NK-92 (cell line): Measurements from ENCODE around the gene SLC10A3.

ENCODE experiments used
- DNase-seq: peaks from one replicate; lab custom pipeline; 2025; ENCODE audit not compliant: unreplicated experiment; lab: John Stamatoyannopoulos, UW

SLC10A3 gene

GRCh38 chrX:154484255-154485149, 5.9 kb downstream of the SLC10A3 start:
- no peak for DNase-seq

GRCh38 chrX:154483325-154483724, 7.1 kb downstream of the SLC10A3 start:
- DNase-seq, result no peak

GRCh38 chrX:154482786-154483185, 7.6 kb downstream of the SLC10A3 start:
- DNase-seq, result no peak

- DNase-seq, result no peak
Observed at GRCh38 chrX:154481911-154482601, 8.4 kb downstream of the SLC10A3 start.

GRCh38 chrX:154481195-154481594, 9.2 kb downstream of the SLC10A3 start:
- no peak for DNase-seq

GRCh38 chrX:154478728-154479622, 11.5 kb downstream of the SLC10A3 start, which contains the start of gene LAGE3:
Gene LAGE3, minus strand, starts transcription at chrX:154479281. Its CDS starts 366 bp downstream, at chrX:154478915.
- no peak for DNase-seq

GRCh38 chrX:154477891-154478477, 12.4 kb downstream of the SLC10A3 start:
- no peak for DNase-seq

GRCh38 chrX:154476821-154477220, 13.6 kb downstream of the SLC10A3 start:
- DNase-seq, result no peak

GRCh38 chrX:154473683-154474082, 16.7 kb downstream of the SLC10A3 start:
- no peak for DNase-seq

GRCh38 chrX:154472685-154473632, 17.5 kb downstream of the SLC10A3 start:
- no peak for DNase-seq

- no peak for DNase-seq
Observed at GRCh38 chrX:154471839-154472684, 18.4 kb downstream of the SLC10A3 start.

- DNase-seq, result no peak
Observed at GRCh38 chrX:154470914-154471568, 19.4 kb downstream of the SLC10A3 start.

- DNase-seq, result no peak
Observed at GRCh38 chrX:154470434-154470833, 20.0 kb downstream of the SLC10A3 start.

GRCh38 chrX:154469880-154470279, 20.5 kb downstream of the SLC10A3 start:
- no peak for DNase-seq

GRCh38 chrX:154469114-154469513, 21.3 kb downstream of the SLC10A3 start:
- no peak for DNase-seq

GRCh38 chrX:154468217-154468616, 22.2 kb downstream of the SLC10A3 start:
- no peak for DNase-seq

- no peak for DNase-seq
Observed at GRCh38 chrX:154467556-154467955, 22.9 kb downstream of the SLC10A3 start.

GRCh38 chrX:154466907-154467306, 23.5 kb downstream of the SLC10A3 start:
- no peak for DNase-seq
